Left lung (tissue), 10 donors: ENCODE results near the gene CABLES1. TPM values are rescaled to one million over a fixed set of nuclear protein-coding genes. Genes with fewer than 3 reads are reported as not detected.
"Not testable (repeated sequence)": the region's sequence is repeated elsewhere in the genome, so short reads cannot be mapped to it uniquely, and the experiment has no call there.

Source experiments
- ATAC-seq: fragments of 200-7000 bp; cut with Tn5 transposase; one replicate; pipeline ENCODE4 v1.9.1; 2020; ENCODE audit warnings: moderate library complexity
- DNase-seq, 4 donors: peaks; one replicate each; pipeline ENCODE4 v3.0.0-alpha.2; 2013 to 2020
- H3K27ac ChIP-seq, 2 donors: fragments of 200-600 bp; sonication (generic) in 1 of 2; one replicate each; pipeline versions ENCODE4 v1.5.0 to v1.8.0; 2020 to 2021
- H3K27me3 ChIP-seq, 2 donors: fragments of 200-600 bp; sonication (generic) in 1 of 2; one replicate each; pipeline versions ENCODE4 v1.5.0 to v1.8.0; 2020 to 2021
- H3K36me3 ChIP-seq, 2 donors: fragments of 200-600 bp; sonication (generic) in 1 of 2; one replicate each; pipeline versions ENCODE4 v1.5.0 to v1.8.0; 2020 to 2021
- H3K4me1 ChIP-seq, 2 donors: fragments of 200-600 bp; one replicate each; pipeline ENCODE4 v1.8.0; 2021
- H3K4me3 ChIP-seq, 2 donors: fragments of 200-600 bp; sonication (generic) in 1 of 2; one replicate each; pipeline versions ENCODE4 v1.5.0 to v1.8.0; 2020 to 2021; ENCODE audit warnings: mild to moderate bottlenecking in 1 of 2
- H3K9me3 ChIP-seq, 2 donors: fragments of 200-600 bp; sonication (generic) in 1 of 2; one replicate each; pipeline versions ENCODE4 v1.5.0 to v1.8.0; 2020 to 2021
- CTCF ChIP-seq, 2 donors: fragments of 200-600 bp; sonication (generic) in 1 of 2; IDR thresholded peaks; one replicate each; pipeline versions ENCODE4 v1.5.0 to v1.8.0; 2021; ENCODE audit warnings: antibody characterized with exemption in 2 of 2
- intact Hi-C, 2 donors: fragments of 100-400 bp; cut with DNase I; formaldehyde crosslinking; loops; one replicate each; pipeline versions ENCODE4 v1.11.2 to v1.14.2; 2022
- polyA plus RNA-seq, 6 donors: library from polyadenylated mRNA; unstranded; fragments of 120-200 nt; gene quantifications; one replicate each; pipeline ENCODE4 v1.2.1, GENCODE V29; 2013; ENCODE audit not compliant: insufficient read length in 6 of 6
- total RNA-seq, 2 donors: library from RNA; stranded (reverse); fragmentation: NEBNext Ultra II Directional; extraction: Animal tissue kit (Norgen Biotek cat#: 25700); gene quantifications; one replicate each; pipeline ENCODE4 v1.2.1, GENCODE V29; 2021
- donor health status: DM: no; HTN: yes; CAD: no.
- donor health status: DM: no; HTN: no; CAD: no.

The CABLES1 gene
- total and polyA plus RNA-seq, 8 donors = 21.9 to 84.5 (median 71.6) TPM

- no peak for ATAC-seq
- no peak for DNase-seq
Observed at GRCh38 chr18:23266717-23267446, 131.6 kb downstream of the CABLES1 start.

GRCh38 chr18:23267447-23267776, 132.1 kb downstream of the CABLES1 start:
- Histone ChIP-seq H3K36me3 (peaks cover 0 to 5% of the 10 kb centered on the region in 2 donors), H3K27ac (no peak overlapping the region), H3K27me3 (no peaks in the 10 kb centered on the region), H3K4me1 (no peaks in the 10 kb centered on the region), H3K4me3 (no peak overlapping the region), H3K9me3 (peaks cover 0 to 18% of the 10 kb centered on the region in 2 donors)
- intact Hi-C loops = no loop called here
- DNase-seq (no peak), ATAC-seq (no peak)
- no peak for TF ChIP-seq CTCF (IDR thresholded peaks at IDR 0.05)

More at GRCh38 chr18:23266717-23267446, 131.6 kb downstream of the CABLES1 start:
- intact Hi-C loops = no loop called here
- H3K4me1 ChIP-seq = no peaks in the 10 kb centered on the region
- H3K27me3 ChIP-seq = no peaks in the 10 kb centered on the region
- peaks cover 0 to 5% of the 10 kb centered on the region in 2 donors for H3K36me3 ChIP-seq
- H3K9me3 ChIP-seq = peaks cover 0 to 18% of the 10 kb centered on the region in 2 donors
- TF ChIP-seq CTCF (IDR thresholded peaks at IDR 0.05) = no peak
- H3K4me3 ChIP-seq = no peak overlapping the region
- H3K27ac ChIP-seq = no peak overlapping the region

GRCh38 chr18:23268641-23269040, 133.4 kb downstream of the CABLES1 start:
- Histone ChIP-seq H3K4me3 (no peak overlapping the region), H3K36me3 (peaks cover 0 to 5% of the 10 kb centered on the region in 2 donors), H3K27me3 (no peaks in the 10 kb centered on the region), H3K4me1 (no peaks in the 10 kb centered on the region), H3K9me3 (peaks cover 0 to 18% of the 10 kb centered on the region in 2 donors), H3K27ac (no peak overlapping the region)
- no peak for TF ChIP-seq CTCF (IDR thresholded peaks at IDR 0.05)
- no peak for DNase-seq
- intact Hi-C loops = no loop called here
- ATAC-seq = no peak

- intact Hi-C loops, H3K4me3 ChIP-seq, ATAC-seq, H3K27me3 ChIP-seq, H3K36me3 ChIP-seq, DNase-seq, H3K4me1 ChIP-seq, H3K27ac ChIP-seq: not testable (repeated sequence)
- H3K9me3 ChIP-seq = peaks cover 0 to 18% of the 10 kb centered on the region in 2 donors
Observed at GRCh38 chr18:23269068-23269467, 133.8 kb downstream of the CABLES1 start.

GRCh38 chr18:23269928-23270327, 134.6 kb downstream of the CABLES1 start:
- TF ChIP-seq CTCF (IDR thresholded peaks at IDR 0.05) = no peak
- ATAC-seq = no peak
- Histone ChIP-seq H3K4me3 (no peak overlapping the region), H3K27me3 (no peaks in the 10 kb centered on the region), H3K27ac (no peak overlapping the region), H3K9me3 (peaks cover 0 to 18% of the 10 kb centered on the region in 2 donors), H3K4me1 (no peaks in the 10 kb centered on the region), H3K36me3 (peaks cover 0 to 5% of the 10 kb centered on the region in 2 donors)
- intact Hi-C loops = no loop called here
- DNase-seq = no peak
